T-helper 2 cell treated with Interferon-gamma antibody and Interleukin-4, amounts not matched to agents 100 ng/mL and 5 ng/mL, for 36 hours (primary cell): ENCODE data around the gene SKIDA1. TPM values are rescaled to one million over a fixed set of nuclear protein-coding genes. Genes with fewer than 3 reads are reported as not detected.

Experiments used
- intact Hi-C: fragments of 100-400 bp; cut with micrococcal nuclease; formaldehyde crosslinking; loops from one replicate; pipeline ENCODE4 v1.15.1; 2023
- total RNA-seq: library from RNA; stranded (reverse); gene quantifications from 2 replicates; pipeline ENCODE4 v1.2.3, GENCODE V29; 2022

SKIDA1 gene
- total RNA-seq, 1 donor from 2014 or later = 0.16 TPM

- intact Hi-C loops = loop anchor here (5.0 kb wide), 2 partner anchors 484 to 919 kb away; partner anchors contain the start of gene DNAJC1
Measured at GRCh38 chr10:21518149-21518640, 7.3 kb downstream of the SKIDA1 start.

- intact Hi-C loops = loop anchor here (1.0 to 5.0 kb wide), 4 partner anchors 8 to 920 kb away; partner anchors contain the start of genes DNAJC1 and SKIDA1
Measured at GRCh38 chr10:21517134-21518031, 8.1 kb downstream of the SKIDA1 start.

GRCh38 chr10:21516242-21517131 lies 9.0 kb downstream of the SKIDA1 start:
- intact Hi-C loops = loop anchor here (1.0 to 5.0 kb wide), 4 partner anchors 9 to 921 kb away; partner anchors contain the start of genes DNAJC1 and SKIDA1

DNA sequence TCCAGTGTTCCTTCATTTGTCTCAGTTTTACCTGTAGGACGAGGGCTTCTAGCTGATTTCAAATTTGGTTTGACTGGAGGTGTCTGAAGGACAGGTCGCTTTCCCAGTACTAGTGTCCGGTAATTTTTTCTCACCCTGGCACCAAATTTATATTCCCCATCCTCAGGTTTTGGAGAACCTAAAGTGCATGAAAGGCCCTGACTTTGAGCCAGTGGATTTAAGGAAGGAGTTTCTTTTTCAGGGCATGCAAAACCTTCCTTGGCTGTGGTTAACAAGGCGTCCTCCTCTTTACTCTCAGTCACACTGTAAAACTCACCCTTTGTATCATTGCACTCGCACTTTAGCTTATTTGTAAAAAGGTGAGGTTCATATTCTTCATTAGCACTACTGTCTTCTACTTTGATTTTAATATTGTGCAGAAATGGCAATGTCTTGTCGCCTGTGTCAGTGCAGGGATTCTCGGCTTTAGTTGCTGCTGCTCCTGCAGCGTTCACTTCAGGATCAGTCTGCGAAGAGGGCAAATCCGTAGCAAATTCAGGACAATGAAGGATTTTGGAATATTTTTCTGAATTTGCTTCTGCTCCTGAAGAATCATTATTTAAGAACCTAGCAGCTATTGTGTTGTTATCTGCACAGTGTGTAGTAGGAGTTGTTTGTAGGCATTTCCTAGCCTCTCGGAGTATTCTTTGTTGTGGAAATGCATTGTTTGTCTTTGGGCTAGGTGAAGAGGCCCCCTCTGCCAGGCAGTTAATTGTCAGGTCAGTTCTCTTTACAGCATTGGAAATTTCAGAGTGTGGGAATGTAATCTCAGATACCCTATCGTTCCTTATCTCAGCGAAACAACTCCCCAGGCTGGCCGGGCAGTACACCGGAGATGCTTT lies 9.9 kb downstream of the SKIDA1 start:
- intact Hi-C loops = loop anchor here (5.0 kb wide), 2 partner anchors 487 to 922 kb away; partner anchors contain the start of gene DNAJC1

- intact Hi-C loops = loop anchor here (5.0 kb wide), 2 partner anchors 487 to 922 kb away; partner anchors contain the start of gene DNAJC1
Measured at GRCh38 chr10:21514818-21515351, 10.6 kb downstream of the SKIDA1 start.

DNA sequence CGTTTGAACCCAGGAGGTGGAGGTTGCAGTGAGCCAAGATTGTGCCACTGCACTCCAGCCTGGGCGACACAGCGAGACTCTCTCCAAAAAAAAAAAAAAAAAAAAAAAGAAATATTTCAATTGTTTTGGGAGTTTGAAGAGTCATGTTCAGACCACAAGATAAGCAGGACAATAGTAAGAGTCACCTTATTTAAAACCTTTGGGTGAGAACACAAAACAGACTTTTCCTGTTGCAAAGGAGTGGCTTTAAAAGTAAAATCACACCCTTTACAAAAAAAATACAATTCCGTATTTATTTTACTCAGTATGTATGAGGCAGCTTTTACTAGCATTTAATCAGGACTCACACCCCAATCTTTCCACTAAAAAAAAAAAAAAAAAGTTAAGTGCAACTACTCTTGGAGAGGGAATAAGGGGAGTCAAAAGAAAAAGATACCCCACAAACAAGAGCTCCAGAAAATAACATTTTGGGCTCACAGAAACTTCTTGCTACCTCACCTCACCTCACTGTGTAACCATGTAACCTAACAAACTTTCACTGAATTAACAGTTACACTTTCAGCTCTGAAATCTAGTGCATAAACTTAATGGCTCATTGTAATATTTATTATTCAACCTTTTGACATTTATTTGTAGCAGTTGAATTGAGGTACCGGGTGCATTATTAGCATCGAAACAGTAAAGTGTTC lies 11.2 kb downstream of the SKIDA1 start:
- intact Hi-C loops = no loop called here

GRCh38 chr10:21513405-21513788 lies 12.1 kb downstream of the SKIDA1 start:
- intact Hi-C loops = no loop called here

GRCh38 chr10:21512573-21513404 lies 12.7 kb downstream of the SKIDA1 start:
- intact Hi-C loops = no loop called here

DNA sequence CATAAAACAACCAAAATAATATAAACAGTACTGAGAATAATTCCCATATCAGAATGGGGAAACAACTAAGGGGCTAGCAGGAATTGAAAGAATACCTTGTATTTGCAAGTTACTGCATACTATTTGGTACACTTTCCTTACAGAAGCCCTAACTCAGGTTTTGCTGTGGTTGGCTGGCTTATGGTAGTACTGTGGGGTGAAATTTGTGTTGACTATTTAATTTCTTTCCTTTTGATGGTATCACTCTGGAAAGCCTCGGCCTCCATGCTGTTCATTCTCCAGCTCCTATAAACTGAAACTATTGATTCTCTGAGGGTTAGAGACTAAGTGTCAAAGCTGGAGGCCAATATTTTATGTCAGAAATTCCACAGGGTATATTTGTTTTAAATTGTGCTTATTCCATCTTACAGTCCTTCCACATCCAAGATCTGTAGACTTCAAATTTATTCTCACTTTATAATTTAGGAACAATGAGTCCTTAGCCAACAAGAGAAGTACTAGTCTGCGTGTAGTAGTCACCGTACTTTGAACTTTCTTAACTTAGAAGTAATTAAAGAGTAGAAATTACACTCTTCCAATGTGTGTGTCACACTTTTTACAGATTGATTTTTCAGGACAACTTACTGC lies 13.4 kb downstream of the SKIDA1 start:
- intact Hi-C loops = no loop called here

GRCh38 chr10:21511095-21511570 lies 14.3 kb downstream of the SKIDA1 start:
- intact Hi-C loops = no loop called here

DNA sequence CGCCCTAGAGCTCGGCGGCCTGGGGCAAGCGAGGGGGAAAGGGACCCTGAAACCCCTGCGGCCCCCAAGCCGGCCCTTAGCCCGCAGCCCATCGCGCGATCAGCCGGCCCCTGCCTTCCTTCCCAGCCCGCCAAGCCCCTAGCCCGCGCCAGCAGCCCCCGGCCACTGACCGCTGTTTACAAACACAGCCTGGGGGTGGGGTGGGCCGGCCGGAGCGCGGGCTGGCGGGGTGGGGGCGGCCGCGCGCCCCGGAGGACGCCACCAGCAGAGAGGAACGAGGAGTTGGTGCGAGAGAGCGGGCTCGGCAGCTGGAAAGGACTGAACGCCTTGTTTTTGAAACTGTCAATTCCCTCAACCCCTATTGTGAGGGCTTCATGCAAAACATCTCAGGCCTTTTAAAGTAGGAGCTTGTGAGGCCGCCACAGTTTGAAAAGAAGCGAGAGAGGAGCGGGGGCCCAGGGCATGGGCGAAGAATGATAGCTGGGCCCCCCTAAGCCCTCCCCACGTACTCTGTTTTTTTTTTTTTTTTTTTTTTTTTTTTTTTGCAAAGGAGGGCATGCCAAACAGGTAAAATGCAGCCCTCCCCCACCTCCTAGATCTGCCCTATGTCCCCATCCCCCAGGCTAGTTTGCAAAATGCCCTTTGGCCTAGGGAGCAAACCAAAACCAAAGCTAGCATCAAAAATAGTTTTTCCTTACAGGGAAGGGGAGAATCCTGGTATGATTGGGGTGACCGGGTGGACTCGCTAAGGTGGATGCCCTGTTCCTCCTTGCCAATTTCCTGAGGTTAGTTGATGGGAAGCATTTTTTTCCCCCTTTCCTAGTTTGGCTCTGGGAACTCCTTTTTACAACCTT lies 15.0 kb downstream of the SKIDA1 start:
- intact Hi-C loops = no loop called here

DNA sequence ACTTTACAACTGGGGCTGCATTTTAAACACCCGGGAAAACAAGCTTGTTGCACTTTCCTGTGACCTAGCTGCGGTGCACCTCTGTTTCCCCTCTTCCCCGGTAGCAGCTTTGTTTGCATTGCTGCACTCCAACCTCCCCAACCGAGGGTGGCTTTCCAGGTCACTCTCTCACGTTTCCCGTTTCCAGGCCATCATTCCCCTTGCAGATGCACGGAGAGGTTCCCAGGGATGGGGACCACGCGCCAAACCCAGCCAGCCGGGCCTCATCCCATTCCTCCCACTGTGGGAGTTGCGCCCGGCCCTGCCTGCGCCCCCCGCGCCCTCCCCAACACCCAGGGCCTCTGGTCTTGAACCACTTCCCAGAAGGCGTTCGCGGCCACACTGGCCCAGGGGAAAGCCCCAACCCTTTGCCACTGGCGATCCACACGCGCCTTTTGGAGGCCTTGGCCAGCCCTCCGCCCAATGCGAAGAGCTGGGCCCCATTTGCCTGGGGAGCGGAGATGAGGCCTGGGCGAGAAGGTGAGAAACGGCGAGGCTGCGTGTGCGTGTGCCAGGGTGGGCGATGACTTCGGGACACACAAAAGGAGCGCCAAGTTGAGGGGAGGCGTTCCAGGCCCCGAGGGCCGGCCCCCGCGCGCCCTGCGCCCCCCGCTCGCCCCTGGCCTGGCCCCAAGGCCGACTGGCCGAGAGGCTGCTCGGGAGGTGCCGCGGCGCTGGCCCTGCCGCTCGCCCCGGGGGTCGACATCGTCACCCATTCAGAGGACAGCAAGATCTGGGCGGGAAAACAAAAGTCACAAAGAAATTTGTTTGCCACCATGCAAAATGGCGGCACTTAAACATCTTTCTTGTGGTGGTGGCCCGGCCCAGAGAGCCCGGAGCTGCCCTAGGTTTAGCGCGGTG lies 15.9 kb downstream of the SKIDA1 start:
- intact Hi-C loops = no loop called here

DNA sequence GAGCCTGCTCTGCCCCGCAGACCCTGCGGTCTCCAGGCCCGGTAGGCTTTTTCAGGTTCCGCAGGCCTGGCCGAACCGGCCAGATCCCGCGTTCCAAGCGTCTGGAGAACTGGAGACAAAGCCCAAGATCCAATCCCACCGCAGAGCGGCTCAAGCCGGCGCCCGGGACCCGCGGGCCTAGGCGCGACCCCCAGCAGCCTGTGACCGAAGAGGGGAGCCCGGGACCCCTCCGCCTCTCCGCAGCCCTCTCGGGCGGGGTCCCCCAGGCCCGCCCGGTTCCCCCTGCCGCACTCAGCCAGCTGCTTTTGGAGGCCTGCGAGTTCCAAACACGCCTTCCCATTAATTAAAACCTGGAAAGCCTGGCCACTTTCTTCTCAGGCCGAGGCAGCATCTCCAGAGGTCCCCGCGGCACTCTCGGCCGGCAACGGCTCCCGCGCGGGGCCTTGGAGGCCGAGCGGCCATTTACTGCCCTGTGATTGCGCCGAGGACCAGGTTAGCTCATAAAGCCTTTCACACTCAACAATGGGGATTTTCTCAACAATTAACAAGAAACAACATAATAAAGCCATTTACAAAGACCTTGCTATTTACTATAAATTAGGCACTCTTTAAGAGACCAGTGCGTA lies 16.7 kb downstream of the SKIDA1 start:
- intact Hi-C loops = no loop called here

- intact Hi-C loops = no loop called here
Measured at GRCh38 chr10:21507150-21507549, 18.3 kb downstream of the SKIDA1 start.

DNA sequence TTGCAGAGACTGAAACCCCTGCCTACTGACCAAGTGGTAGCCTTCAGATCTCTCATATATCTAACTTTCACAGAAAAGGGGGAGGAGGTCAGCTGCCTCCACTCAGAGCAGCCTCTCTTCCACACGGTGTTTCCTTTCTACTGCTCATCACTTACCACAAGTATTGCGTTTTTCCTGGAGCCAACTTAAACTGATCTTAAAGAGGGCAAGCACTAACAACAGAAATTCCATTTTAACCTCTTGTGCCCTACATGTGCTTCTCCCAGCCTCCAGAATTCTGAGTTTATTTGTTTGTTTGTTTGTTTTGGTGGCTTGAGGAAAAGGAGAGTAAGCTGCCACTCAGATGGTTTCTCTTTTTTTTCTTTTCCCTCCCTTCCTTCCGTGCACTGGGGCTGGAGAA lies 19.1 kb downstream of the SKIDA1 start:
- intact Hi-C loops = no loop called here
